Measurements from ENCODE around the gene INTS11. TPM values are rescaled to one million over a fixed set of nuclear protein-coding genes. Genes with fewer than 3 reads are reported as not detected.

INTS11 gene
- total and polyA plus RNA-seq, 2 experiments from 2014 or later: 102 to 161 TPM

DNA sequence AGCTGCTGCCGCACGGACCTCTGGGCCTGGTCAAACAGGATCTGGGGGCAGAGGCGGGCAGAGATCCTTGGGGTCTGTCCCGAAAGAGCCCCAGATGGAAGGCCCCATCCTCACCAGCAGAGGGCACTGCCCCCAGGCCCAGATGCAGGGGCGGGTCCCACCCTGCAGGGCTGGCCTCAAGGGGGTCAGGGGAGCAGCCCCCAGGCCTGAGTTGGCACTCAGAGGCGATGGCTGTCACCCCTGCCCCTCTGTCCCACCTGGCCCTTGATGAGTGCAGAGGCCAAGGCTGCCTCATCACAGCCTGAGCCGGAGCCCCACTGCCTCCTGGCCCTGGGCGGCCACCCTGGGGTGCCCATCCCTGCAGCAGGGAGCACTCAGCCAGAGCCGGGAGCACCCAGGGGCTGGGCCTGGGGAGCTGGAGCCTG is 22.4 kb downstream of the INTS11 start:
- peaks cover 18% of the 10 kb centered on the region; the same call in 2 of the 3 replicates for H3K4me1 Mint-ChIP-seq
- H3K79me2 ChIP-seq (replicated peaks; ENCODE audit: insufficient read depth): peaks cover 5% of the 10 kb centered on the region; the same call in 1 of the 2 replicates
- DNase-seq (ENCODE audit: low spot score) (peak; percentile 63), ATAC-seq (peak; percentile 17)
- H3K4me3 Mint-ChIP-seq: no peak overlapping the region
- H3K4me3 ChIP-seq: no peak overlapping the region
- H3K4me1 ChIP-seq (ENCODE audit: insufficient read depth): peaks cover 7% of the 10 kb centered on the region; the same call in 1 of the 2 replicates
- peaks cover 11% of the 10 kb centered on the region for H3K27me3 Mint-ChIP-seq (ENCODE audit: insufficient read depth, low read depth, poor library complexity)
- H3K27me3 ChIP-seq (ENCODE audit: insufficient read depth): no peaks in the 10 kb centered on the region
- no peaks in the 10 kb centered on the region for H3K9me2 ChIP-seq (ENCODE audit: insufficient read depth)
- no peaks in the 10 kb centered on the region for H3F3A ChIP-seq (replicated peaks; ENCODE audit: low read depth)
- no peaks in the 10 kb centered on the region for H4K20me1 ChIP-seq (replicated peaks; ENCODE audit: insufficient read depth)
- no peaks in the 10 kb centered on the region for H3K9me3 Mint-ChIP-seq
- H3K36me3 ChIP-seq (ENCODE audit: insufficient read depth): no peaks in the 10 kb centered on the region
- H2AFZ ChIP-seq: no peak overlapping the region
- no peak overlapping the region for H3K4me2 ChIP-seq
- H3K27ac Mint-ChIP-seq: no peak overlapping the region
- no peaks in the 10 kb centered on the region; the same call in 2 of the 3 replicates for H3K36me3 Mint-ChIP-seq (ENCODE audit: low read depth)
- no peak overlapping the region for H3K27ac ChIP-seq (ENCODE audit: low read depth)
- TF ChIP-seq CREB1 (CRISPR knock-in tag; IDR thresholded peaks at IDR 0.05; ENCODE audit: low read depth): no peak
- TF ChIP-seq, protein P1, sequence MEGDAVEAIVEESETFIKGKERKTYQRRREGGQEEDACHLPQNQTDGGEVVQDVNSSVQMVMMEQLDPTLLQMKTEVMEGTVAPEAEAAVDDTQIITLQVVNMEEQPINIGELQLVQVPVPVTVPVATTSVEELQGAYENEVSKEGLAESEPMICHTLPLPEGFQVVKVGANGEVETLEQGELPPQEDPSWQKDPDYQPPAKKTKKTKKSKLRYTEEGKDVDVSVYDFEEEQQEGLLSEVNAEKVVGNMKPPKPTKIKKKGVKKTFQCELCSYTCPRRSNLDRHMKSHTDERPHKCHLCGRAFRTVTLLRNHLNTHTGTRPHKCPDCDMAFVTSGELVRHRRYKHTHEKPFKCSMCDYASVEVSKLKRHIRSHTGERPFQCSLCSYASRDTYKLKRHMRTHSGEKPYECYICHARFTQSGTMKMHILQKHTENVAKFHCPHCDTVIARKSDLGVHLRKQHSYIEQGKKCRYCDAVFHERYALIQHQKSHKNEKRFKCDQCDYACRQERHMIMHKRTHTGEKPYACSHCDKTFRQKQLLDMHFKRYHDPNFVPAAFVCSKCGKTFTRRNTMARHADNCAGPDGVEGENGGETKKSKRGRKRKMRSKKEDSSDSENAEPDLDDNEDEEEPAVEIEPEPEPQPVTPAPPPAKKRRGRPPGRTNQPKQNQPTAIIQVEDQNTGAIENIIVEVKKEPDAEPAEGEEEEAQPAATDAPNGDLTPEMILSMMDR (conservative IDR thresholded peaks at IDR 0.05; ENCODE audit: low read depth in 2 of 2): peak; percentile 64 to 76

DNA sequence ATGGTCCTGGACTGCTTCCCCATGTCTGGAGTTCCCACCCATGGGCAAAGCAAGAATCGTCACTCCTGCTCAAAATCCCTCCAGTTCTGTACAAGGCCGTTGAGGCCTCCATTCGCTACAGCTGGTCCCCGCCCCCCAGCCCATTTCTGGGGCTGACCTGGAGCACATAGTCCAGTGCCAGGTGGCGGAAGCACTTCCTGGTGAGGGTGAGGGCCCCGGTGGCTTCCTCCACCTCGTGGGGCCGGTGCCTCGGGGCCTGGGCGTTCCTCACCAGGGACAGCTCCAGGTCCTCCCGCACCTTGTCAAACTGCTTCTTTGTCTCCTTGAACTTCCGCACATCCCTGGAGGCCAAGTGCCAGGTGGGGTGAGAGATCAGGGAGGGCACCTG is 24.1 kb downstream of the INTS11 start:
- H4K20me1 ChIP-seq (replicated peaks; ENCODE audit: insufficient read depth): no peaks in the 10 kb centered on the region
- H3K4me3 ChIP-seq: no peak overlapping the region
- no peaks in the 10 kb centered on the region for H3K9me2 ChIP-seq (ENCODE audit: insufficient read depth)
- Mint-ChIP-seq H3K4me1 (peaks cover 6% of the 10 kb centered on the region; the same call in 1 of the 3 replicates), H3K36me3 (ENCODE audit: low read depth) (no peaks in the 10 kb centered on the region), H3K4me3 (no peak overlapping the region), H3K9me3 (no peaks in the 10 kb centered on the region), H3K27ac (no peak overlapping the region), H3K27me3 (ENCODE audit: insufficient read depth, low read depth, poor library complexity) (peaks cover 4% of the 10 kb centered on the region)
- peaks cover 6% of the 10 kb centered on the region; the same call in 1 of the 2 replicates for H3K4me1 ChIP-seq (ENCODE audit: insufficient read depth)
- H3K4me2 ChIP-seq: no peak overlapping the region
- no peaks in the 10 kb centered on the region for H3K27me3 ChIP-seq (ENCODE audit: insufficient read depth)
- H3F3A ChIP-seq (replicated peaks; ENCODE audit: low read depth): no peaks in the 10 kb centered on the region
- no peak for TF ChIP-seq STAT1 (IDR thresholded peaks at IDR 0.05; ENCODE audit: unreplicated experiment)
- TF ChIP-seq, protein P2, sequence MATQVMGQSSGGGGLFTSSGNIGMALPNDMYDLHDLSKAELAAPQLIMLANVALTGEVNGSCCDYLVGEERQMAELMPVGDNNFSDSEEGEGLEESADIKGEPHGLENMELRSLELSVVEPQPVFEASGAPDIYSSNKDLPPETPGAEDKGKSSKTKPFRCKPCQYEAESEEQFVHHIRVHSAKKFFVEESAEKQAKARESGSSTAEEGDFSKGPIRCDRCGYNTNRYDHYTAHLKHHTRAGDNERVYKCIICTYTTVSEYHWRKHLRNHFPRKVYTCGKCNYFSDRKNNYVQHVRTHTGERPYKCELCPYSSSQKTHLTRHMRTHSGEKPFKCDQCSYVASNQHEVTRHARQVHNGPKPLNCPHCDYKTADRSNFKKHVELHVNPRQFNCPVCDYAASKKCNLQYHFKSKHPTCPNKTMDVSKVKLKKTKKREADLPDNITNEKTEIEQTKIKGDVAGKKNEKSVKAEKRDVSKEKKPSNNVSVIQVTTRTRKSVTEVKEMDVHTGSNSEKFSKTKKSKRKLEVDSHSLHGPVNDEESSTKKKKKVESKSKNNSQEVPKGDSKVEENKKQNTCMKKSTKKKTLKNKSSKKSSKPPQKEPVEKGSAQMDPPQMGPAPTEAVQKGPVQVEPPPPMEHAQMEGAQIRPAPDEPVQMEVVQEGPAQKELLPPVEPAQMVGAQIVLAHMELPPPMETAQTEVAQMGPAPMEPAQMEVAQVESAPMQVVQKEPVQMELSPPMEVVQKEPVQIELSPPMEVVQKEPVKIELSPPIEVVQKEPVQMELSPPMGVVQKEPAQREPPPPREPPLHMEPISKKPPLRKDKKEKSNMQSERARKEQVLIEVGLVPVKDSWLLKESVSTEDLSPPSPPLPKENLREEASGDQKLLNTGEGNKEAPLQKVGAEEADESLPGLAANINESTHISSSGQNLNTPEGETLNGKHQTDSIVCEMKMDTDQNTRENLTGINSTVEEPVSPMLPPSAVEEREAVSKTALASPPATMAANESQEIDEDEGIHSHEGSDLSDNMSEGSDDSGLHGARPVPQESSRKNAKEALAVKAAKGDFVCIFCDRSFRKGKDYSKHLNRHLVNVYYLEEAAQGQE (IDR thresholded peaks at IDR 0.05; ENCODE audit: unreplicated experiment): peak; percentile 37
- no peak for TF ChIP-seq NANOG (IDR thresholded peaks at IDR 0.05; ENCODE audit: borderline replicate concordance)
- no peak overlapping the region for H3K27ac ChIP-seq (ENCODE audit: low read depth)
- H3K79me2 ChIP-seq (replicated peaks; ENCODE audit: insufficient read depth): no peaks in the 10 kb centered on the region
- ATAC-seq (no peak), DNase-seq (ENCODE audit: low spot score) (no peak)
- no peak overlapping the region for H2AFZ ChIP-seq
- H3K36me3 ChIP-seq (ENCODE audit: insufficient read depth): no peaks in the 10 kb centered on the region

All from GM23338 (cell line).